Measurements from ENCODE around the gene CHN2. TPM values are rescaled to one million over a fixed set of nuclear protein-coding genes. Genes with fewer than 3 reads are reported as not detected.
A peak's percentile ranks its signal among the peaks of the same experiment; 100 is the strongest.

The CHN2 gene
- total RNA-seq, 1 experiment from 2014 or later: 61.2 TPM

DNA sequence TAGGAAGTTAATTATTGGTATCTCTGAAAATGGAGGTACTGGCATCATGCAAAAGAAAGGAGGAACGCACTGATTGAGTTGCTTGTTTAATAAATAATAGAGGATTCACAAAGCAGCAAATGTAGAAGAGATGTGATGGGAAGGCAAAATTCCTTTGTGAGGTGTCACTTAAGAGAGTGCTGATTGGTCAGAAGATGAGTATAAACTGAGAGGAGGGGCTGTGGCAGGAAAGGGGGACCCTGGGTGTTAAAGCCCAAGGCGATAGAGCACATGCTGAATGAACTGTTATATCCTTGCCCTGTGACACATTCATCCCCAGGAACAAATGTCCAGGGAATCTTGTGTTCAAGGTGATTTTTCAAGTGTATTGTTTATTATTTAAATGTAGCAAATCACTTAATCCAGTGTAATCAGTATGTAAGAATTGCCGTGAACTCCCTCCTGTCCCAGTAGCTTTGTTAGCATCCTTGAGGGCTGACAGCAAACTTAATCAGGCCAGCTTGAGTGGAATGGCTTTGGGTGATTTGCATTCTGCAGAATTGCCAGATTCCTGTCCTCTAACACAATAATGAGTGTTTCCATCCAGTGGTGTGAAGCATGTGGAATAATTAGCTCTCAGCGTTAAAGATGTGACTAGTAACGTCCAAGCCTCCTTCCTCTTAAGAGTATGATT is 111.9 kb downstream of the CHN2 start:
- TF ChIP-seq EZH2 (IDR thresholded peaks at IDR 0.05; ENCODE audit: borderline replicate concordance, low read depth, low read length, poor library complexity, severe bottlenecking) (no peak), CTCF (conservative IDR thresholded peaks at IDR 0.05; ENCODE audit: low read depth, low read length) (no peak)
- no peak overlapping the region for H3K4me3 ChIP-seq (ENCODE audit: low read depth, low read length, poor library complexity, severe bottlenecking)
- peaks cover 20% of the 10 kb centered on the region for H3K4me1 ChIP-seq (ENCODE audit: insufficient read depth, low read length, poor library complexity, severe bottlenecking)
- H3K27ac ChIP-seq (ENCODE audit: low read depth, low read length, poor library complexity, severe bottlenecking): peak overlapping the region; percentile 27
- H3K9me3 ChIP-seq (ENCODE audit: low read depth, low read length, poor library complexity, severe bottlenecking): no peaks in the 10 kb centered on the region
- POLR2A ChIA-PET (ENCODE audit: low non-redundant PET): interaction anchor here (0.7 kb wide), 1 partner anchor 30 kb away, joined by 3 read pairs; no protein-coding TSS in a partner anchor
- no peak for DNase-seq (ENCODE audit: low spot score)
- no peaks in the 10 kb centered on the region for H3K27me3 ChIP-seq (replicated peaks; ENCODE audit: insufficient read depth, low read depth, low read length, poor library complexity)
- H3K36me3 ChIP-seq (ENCODE audit: insufficient read depth, low read length, poor library complexity, severe bottlenecking): no peaks in the 10 kb centered on the region
- CTCF ChIA-PET: no interaction called here
- no TSS peak for BruUV-seq (replicated peaks)
- intact Hi-C loops (cut with micrococcal nuclease; ENCODE audit: unreplicated experiment): no loop called here

- no peak for DNase-seq (ENCODE audit: low spot score)
- no peaks in the 10 kb centered on the region for H3K27me3 ChIP-seq (replicated peaks; ENCODE audit: insufficient read depth, low read depth, low read length, poor library complexity)
- CTCF ChIA-PET: no interaction called here
- H3K9me3 ChIP-seq (ENCODE audit: low read depth, low read length, poor library complexity, severe bottlenecking): no peaks in the 10 kb centered on the region
- POLR2A ChIA-PET (ENCODE audit: low non-redundant PET): no interaction called here
- TF ChIP-seq EZH2 (IDR thresholded peaks at IDR 0.05; ENCODE audit: borderline replicate concordance, low read depth, low read length, poor library complexity, severe bottlenecking): no peak
- no peak for TF ChIP-seq CTCF (conservative IDR thresholded peaks at IDR 0.05; ENCODE audit: low read depth, low read length)
- H3K27ac ChIP-seq (ENCODE audit: low read depth, low read length, poor library complexity, severe bottlenecking): no peak overlapping the region
- H3K4me1 ChIP-seq (ENCODE audit: insufficient read depth, low read length, poor library complexity, severe bottlenecking): peaks cover 20% of the 10 kb centered on the region
- H3K36me3 ChIP-seq (ENCODE audit: insufficient read depth, low read length, poor library complexity, severe bottlenecking): no peaks in the 10 kb centered on the region
- BruUV-seq (replicated peaks): no TSS peak
- intact Hi-C loops (cut with micrococcal nuclease; ENCODE audit: unreplicated experiment): no loop called here
- H3K4me3 ChIP-seq (ENCODE audit: low read depth, low read length, poor library complexity, severe bottlenecking): no peak overlapping the region
Measured at GRCh38 chr7:29308424-29308823, 113.8 kb downstream of the CHN2 start.

DNA sequence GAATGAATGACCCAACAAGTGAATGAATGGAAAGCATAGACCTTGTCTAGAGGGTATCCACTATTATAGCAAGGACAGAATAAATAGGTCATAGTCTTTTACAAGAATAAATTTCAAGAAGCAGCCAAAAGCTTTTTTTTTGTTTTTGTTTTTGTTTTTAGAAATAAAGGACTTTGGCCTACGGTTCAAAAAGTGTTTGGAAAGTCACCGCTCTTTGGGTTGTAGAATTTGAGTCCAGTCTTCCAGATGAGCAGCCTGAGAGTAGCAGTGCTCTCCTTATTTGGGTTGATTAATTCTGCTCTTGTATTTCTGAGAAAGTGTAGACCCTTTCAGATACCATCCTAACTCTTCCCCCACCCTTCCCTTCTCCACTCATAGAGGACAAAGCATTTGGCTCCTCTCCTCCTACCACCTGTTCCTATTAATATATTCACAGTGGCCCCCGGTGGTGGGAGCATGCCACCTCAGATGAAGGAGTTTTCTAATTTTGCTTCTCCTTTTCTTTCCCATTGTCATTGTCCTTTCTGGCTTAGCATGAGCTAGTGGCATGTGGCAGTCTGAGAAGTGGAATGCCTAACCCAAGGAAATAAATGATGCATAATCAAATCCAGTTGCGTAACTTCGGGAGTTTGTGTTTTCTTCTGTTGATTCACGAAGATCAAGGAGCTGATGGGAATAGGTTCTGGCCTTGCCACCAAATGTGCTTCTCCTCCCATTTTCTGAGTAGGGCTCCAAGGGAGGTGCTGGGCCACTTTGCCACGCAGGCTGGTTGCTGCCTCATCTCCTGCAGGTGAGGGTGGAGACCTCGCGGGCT is 114.7 kb downstream of the CHN2 start:
- peak; percentile 36 for DNase-seq (ENCODE audit: low spot score)
- TF ChIP-seq CTCF (conservative IDR thresholded peaks at IDR 0.05; ENCODE audit: low read depth, low read length): peak; percentile 18; the same call in 1 of the 2 replicates
- TF ChIP-seq EZH2 (IDR thresholded peaks at IDR 0.05; ENCODE audit: borderline replicate concordance, low read depth, low read length, poor library complexity, severe bottlenecking): no peak
- intact Hi-C loops (cut with micrococcal nuclease; ENCODE audit: unreplicated experiment): no loop called here
- ChIA-PET CTCF (no interaction called here), POLR2A (ENCODE audit: low non-redundant PET) (no interaction called here)
- Histone ChIP-seq H3K4me3 (ENCODE audit: low read depth, low read length, poor library complexity, severe bottlenecking) (no peak overlapping the region), H3K9me3 (ENCODE audit: low read depth, low read length, poor library complexity, severe bottlenecking) (no peaks in the 10 kb centered on the region), H3K27ac (ENCODE audit: low read depth, low read length, poor library complexity, severe bottlenecking) (no peak overlapping the region), H3K36me3 (ENCODE audit: insufficient read depth, low read length, poor library complexity, severe bottlenecking) (no peaks in the 10 kb centered on the region), H3K4me1 (ENCODE audit: insufficient read depth, low read length, poor library complexity, severe bottlenecking) (peaks cover 15% of the 10 kb centered on the region), H3K27me3 (replicated peaks; ENCODE audit: insufficient read depth, low read depth, low read length, poor library complexity) (no peaks in the 10 kb centered on the region)
- BruUV-seq (replicated peaks): no TSS peak

Data from A673 (cell line).